Right lobe of liver (tissue), 4 donors: ENCODE results near the gene TMEM87B.

Experiments used
- CTCF ChIP-seq, 4 donors: fragments of 200-600 bp in 3 of 4; fragments of 450-650 bp in 1 of 4; IDR thresholded peaks; one replicate each; pipeline versions ENCODE4 v1.5.1 to v1.8.0; 2016 to 2022; ENCODE audit warnings: antibody characterized with exemption in 4 of 4, mild to moderate bottlenecking in 2 of 4
- POLR2A ChIP-seq: fragments of 450-650 bp; IDR thresholded peaks from one replicate; pipeline ENCODE4 v1.6.1; 2017; ENCODE audit warnings: antibody characterized with exemption, mild to moderate bottlenecking
- donor health status: DM: no; HTN: no; CAD: no.
- donor health status: DM: no; HTN: no; CAD: no.
- donor health status: DM: no; HTN: yes; CAD: no.

- TF ChIP-seq CTCF (IDR thresholded peaks at IDR 0.05) = no peak
- no peak for TF ChIP-seq POLR2A
These were observed 30.3 kb downstream of the TMEM87B start for GRCh38 chr2:112085375-112085730.
